GM19463 (cell line): ENCODE measurements around the gene TRAPPC14.
A peak's percentile ranks its signal among the peaks of the same experiment; 100 is the strongest.
"Not testable (repeated sequence)": the region's sequence is repeated elsewhere in the genome, so short reads cannot be mapped to it uniquely, and the experiment has no call there.

Source experiments
- ATAC-seq: cut with Tn5 transposase; IDR thresholded peaks from one replicate; pipeline ENCODE4 v1.9.1; 2021; ENCODE audit warnings: mild to moderate bottlenecking, moderate library complexity; ENCODE audit not compliant: unreplicated experiment

Gene TRAPPC14

GRCh38 chr7:100154651-100155491 lies 3.7 kb downstream of the TRAPPC14 start:
- no peak for ATAC-seq

- ATAC-seq = no peak
These were observed 4.6 kb downstream of the TRAPPC14 start for GRCh38 chr7:100153708-100154535.

- no peak for ATAC-seq
These were observed 5.4 kb downstream of the TRAPPC14 start for GRCh38 chr7:100152937-100153666.

- ATAC-seq = no peak
These were observed 6.1 kb downstream of the TRAPPC14 start for GRCh38 chr7:100152404-100152803.

GRCh38 chr7:100148559-100149328 lies 9.8 kb downstream of the TRAPPC14 start, which contains the start of gene LAMTOR4:
Gene LAMTOR4, plus strand, starts transcription at chr7:100148918. Its CDS starts 55 bp downstream, at chr7:100148973.
- ATAC-seq = peak; percentile 98

- no peak for ATAC-seq
These were observed 10.3 kb downstream of the TRAPPC14 start for GRCh38 chr7:100148225-100148558.

- ATAC-seq = no peak
These were observed 11.2 kb downstream of the TRAPPC14 start for GRCh38 chr7:100147278-100147677.

- ATAC-seq = not testable (repeated sequence)
These were observed 12.2 kb downstream of the TRAPPC14 start for GRCh38 chr7:100146350-100146749.

GRCh38 chr7:100142461-100142860 lies 16.1 kb downstream of the TRAPPC14 start:
- ATAC-seq = no peak

- no peak for ATAC-seq
These were observed 17.0 kb downstream of the TRAPPC14 start for GRCh38 chr7:100141555-100141949.

GRCh38 chr7:100137851-100138760 lies 20.4 kb downstream of the TRAPPC14 start:
- no peak for ATAC-seq

GRCh38 chr7:100132697-100133151 lies 25.8 kb downstream of the TRAPPC14 start:
- ATAC-seq = peak; percentile 54

- no peak for ATAC-seq
These were observed 26.4 kb downstream of the TRAPPC14 start for GRCh38 chr7:100132126-100132525.

- no peak for ATAC-seq
These were observed 27.7 kb downstream of the TRAPPC14 start for GRCh38 chr7:100130608-100131453.

- not testable (repeated sequence) for ATAC-seq
These were observed 28.3 kb downstream of the TRAPPC14 start for GRCh38 chr7:100130220-100130607.

- no peak for ATAC-seq
These were observed 29.9 kb downstream of the TRAPPC14 start for GRCh38 chr7:100128637-100128963.

- ATAC-seq = no peak
These were observed 30.5 kb downstream of the TRAPPC14 start for GRCh38 chr7:100127866-100128636.
